Osteoblast (primary cell): ENCODE data around the gene RIMBP2. TPM values are rescaled to one million over a fixed set of nuclear protein-coding genes. Genes with fewer than 3 reads are reported as not detected.

Source experiments
- DNase-seq: peaks from one replicate; pipeline ENCODE4 v3.0.0; 2011; ENCODE audit warnings: low spot score, mixed read lengths; ENCODE audit not compliant: insufficient read length; ENCODE audit errors: missing footprints
- H2AFZ ChIP-seq: 2 replicates; pipeline ENCODE4 v1.6.0; 2011; ENCODE audit warnings: mild to moderate bottlenecking, low read length
- H3K27ac ChIP-seq: 2 replicates; pipeline ENCODE4 v1.5.1; 2011; ENCODE audit warnings: mild to moderate bottlenecking, low read depth, low read length, moderate library complexity
- H3K27me3 ChIP-seq: 2 replicates; pipeline ENCODE4 v1.6.0; 2012; ENCODE audit warnings: mild to moderate bottlenecking, control low read depth, inconsistent platforms, low read length, moderate library complexity; ENCODE audit not compliant: insufficient read depth
- H3K36me3 ChIP-seq: 2 replicates; pipeline ENCODE4 v1.5.1; 2011; ENCODE audit warnings: mild to moderate bottlenecking, low read length, control low read depth, moderate library complexity; ENCODE audit not compliant: insufficient read depth
- H3K4me1 ChIP-seq: 2 replicates; pipeline ENCODE4 v1.5.1; 2011; ENCODE audit warnings: mild to moderate bottlenecking, low read length, control low read depth, moderate library complexity; ENCODE audit not compliant: insufficient read depth
- H3K4me2 ChIP-seq: 2 replicates; pipeline ENCODE4 v1.6.0; 2011; ENCODE audit warnings: mild to moderate bottlenecking, low read length; ENCODE audit not compliant: insufficient read depth
- H3K4me3 ChIP-seq: fragments of 200-600 bp; sonication (generic); 3 replicates; pipeline ENCODE4 v1.5.1; 2012; ENCODE audit warnings: mild to moderate bottlenecking, low read length, inconsistent platforms; ENCODE audit not compliant: insufficient read depth
- H3K79me2 ChIP-seq: 2 replicates; pipeline ENCODE4 v1.6.0; 2012; ENCODE audit warnings: mild to moderate bottlenecking, low read length, control low read depth, inconsistent platforms; ENCODE audit not compliant: insufficient read depth
- H3K9me3 ChIP-seq: 2 replicates; pipeline ENCODE4 v1.5.1; 2011; ENCODE audit warnings: low read depth, low read length, control low read depth
- H4K20me1 ChIP-seq: 2 replicates; pipeline ENCODE4 v1.6.0; 2012; ENCODE audit warnings: mild to moderate bottlenecking, low read length, control low read depth; ENCODE audit not compliant: insufficient read depth
- CTCF ChIP-seq: IDR thresholded peaks from 2 replicates; pipeline ENCODE4 v1.5.1; 2011; ENCODE audit warnings: mild to moderate bottlenecking, low read depth, low read length, moderate library complexity; ENCODE audit errors: extremely low read depth
- total RNA-seq: library from RNA; depleted of rRNA; stranded (reverse); fragments of >200 nt; gene quantifications from 2 replicates; pipeline ENCODE4 v1.2.3, GENCODE V29; 2012

Gene RIMBP2
- total RNA-seq, 1 donor = not detected

GRCh38 chr12:130438711-130439110, 277.4 kb downstream of the RIMBP2 start:
- no peak for TF ChIP-seq CTCF
- Histone ChIP-seq H3K9me3 (peaks cover 3% of the 10 kb centered on the region), H3K4me3 (no peak overlapping the region), H4K20me1 (no peaks in the 10 kb centered on the region), H3K4me2 (no peak overlapping the region), H3K36me3 (no peaks in the 10 kb centered on the region), H2AFZ (no peak overlapping the region), H3K4me1 (no peaks in the 10 kb centered on the region), H3K79me2 (no peaks in the 10 kb centered on the region), H3K27ac (no peak overlapping the region), H3K27me3 (no peaks in the 10 kb centered on the region)
- no peak for DNase-seq

GRCh38 chr12:130438243-130438620, 277.9 kb downstream of the RIMBP2 start:
- H3K27ac ChIP-seq = no peak overlapping the region
- no peaks in the 10 kb centered on the region for H3K4me1 ChIP-seq
- no peaks in the 10 kb centered on the region for H4K20me1 ChIP-seq
- TF ChIP-seq CTCF = no peak
- no peak overlapping the region for H2AFZ ChIP-seq
- H3K4me2 ChIP-seq = no peak overlapping the region
- no peaks in the 10 kb centered on the region for H3K36me3 ChIP-seq
- no peak for DNase-seq
- no peaks in the 10 kb centered on the region for H3K27me3 ChIP-seq
- H3K9me3 ChIP-seq = peaks cover 3% of the 10 kb centered on the region
- no peaks in the 10 kb centered on the region for H3K79me2 ChIP-seq
- H3K4me3 ChIP-seq = no peak overlapping the region

GRCh38 chr12:130437555-130438242, 278.4 kb downstream of the RIMBP2 start:
- Histone ChIP-seq H4K20me1 (no peaks in the 10 kb centered on the region), H2AFZ (no peak overlapping the region), H3K4me3 (no peak overlapping the region), H3K36me3 (no peaks in the 10 kb centered on the region), H3K79me2 (no peaks in the 10 kb centered on the region), H3K4me1 (no peaks in the 10 kb centered on the region), H3K27me3 (no peaks in the 10 kb centered on the region), H3K4me2 (no peak overlapping the region), H3K9me3 (peaks cover 3% of the 10 kb centered on the region), H3K27ac (no peak overlapping the region)
- DNase-seq = peak; percentile 64
- no peak for TF ChIP-seq CTCF

- no peak overlapping the region for H3K4me2 ChIP-seq
- no peak overlapping the region for H2AFZ ChIP-seq
- H4K20me1 ChIP-seq = no peaks in the 10 kb centered on the region
- no peaks in the 10 kb centered on the region for H3K4me1 ChIP-seq
- no peaks in the 10 kb centered on the region for H3K27me3 ChIP-seq
- no peaks in the 10 kb centered on the region for H3K36me3 ChIP-seq
- no peak overlapping the region for H3K27ac ChIP-seq
- DNase-seq = peak; percentile 54
- no peak for TF ChIP-seq CTCF
- no peaks in the 10 kb centered on the region for H3K79me2 ChIP-seq
- no peak overlapping the region for H3K4me3 ChIP-seq
- H3K9me3 ChIP-seq = peaks cover 3% of the 10 kb centered on the region
Measured at GRCh38 chr12:130436741-130437501, 279.2 kb downstream of the RIMBP2 start.
